Panc1 (cell line): Measurements from ENCODE around the gene SUGCT. TPM values are rescaled to one million over a fixed set of nuclear protein-coding genes. Genes with fewer than 3 reads are reported as not detected.

ENCODE experiments used
- ATAC-seq: fragments of 200-7000 bp; cut with Tn5 transposase; 2 replicates; pipeline ENCODE4 v1.9.1; 2020; ENCODE audit warnings: mild to moderate bottlenecking, moderate library complexity
- BruUV-seq: library from RNA; stranded (reverse); fragments of 400-500 nt; replicated peaks from 2 replicates; lab custom pipeline; 2021; lab: Mats Ljungman, UMichigan
- CTCF ChIA-PET: fragments of 300-600 bp; sonication (Branson Sonifier 250); formaldehyde crosslinking; loops from one replicate; lab custom pipeline; 2022; ENCODE audit warnings: antibody characterized with exemption; lab: Charles Lee
- POLR2A ChIA-PET: fragments of 300-600 bp; sonication (Branson Sonifier 250); formaldehyde crosslinking; loops from one replicate; lab custom pipeline; 2022; ENCODE audit warnings: antibody characterized with exemption; lab: Charles Lee
- DNase-seq: peaks from one replicate; pipeline ENCODE4 v3.0.0-alpha.2; 2010; ENCODE audit warnings: low read depth, low spot score
- H3K27ac ChIP-seq: 2 replicates; pipeline ENCODE4 v1.5.1; 2011; ENCODE audit warnings: mild to moderate bottlenecking, low read length, inconsistent platforms
- H3K27me3 ChIP-seq: fragments of 200-500 bp; sonication (Bioruptor generic); 2 replicates; pipeline ENCODE4 v1.6.0; 2014; ENCODE audit warnings: low read length, inconsistent platforms; ENCODE audit not compliant: control insufficient read depth, insufficient read depth
- H3K36me3 ChIP-seq: fragments of 200-500 bp; sonication (Bioruptor generic); 2 replicates; pipeline ENCODE4 v1.5.1; 2014; ENCODE audit warnings: inconsistent platforms, mild to moderate bottlenecking, low read length, moderate library complexity; ENCODE audit not compliant: control insufficient read depth, insufficient read depth
- H3K4me1 ChIP-seq: 2 replicates; pipeline ENCODE4 v1.5.1; 2011; ENCODE audit warnings: inconsistent platforms, mild to moderate bottlenecking, low read length, moderate library complexity; ENCODE audit not compliant: control insufficient read depth, insufficient read depth
- H3K4me3 ChIP-seq, 2 experiments: 2 replicates each; pipeline ENCODE4 v1.5.1; 2011 to 2012; ENCODE audit warnings: low read depth in 2 of 2, low read length in 2 of 2, mild to moderate bottlenecking in 2 of 2, inconsistent platforms in 1 of 2, moderate library complexity in 1 of 2
- H3K9me3 ChIP-seq: fragments of 200-500 bp; sonication (Bioruptor generic); 2 replicates; pipeline ENCODE4 v1.5.1; 2014; ENCODE audit warnings: low read depth, mild to moderate bottlenecking, inconsistent platforms, low read length, moderate library complexity; ENCODE audit not compliant: control insufficient read depth, insufficient read depth
- CTCF ChIP-seq: fragments of 450-650 bp; IDR thresholded peaks from 2 replicates; pipeline ENCODE4 v1.5.1; 2017; ENCODE audit warnings: mild to moderate bottlenecking
- POLR2AphosphoS5 ChIP-seq: IDR thresholded peaks from 2 replicates; pipeline ENCODE4 v1.6.1; 2012; ENCODE audit warnings: mild to moderate bottlenecking, low read depth, low read length, moderate library complexity
- REST ChIP-seq, 2 experiments: IDR thresholded peaks; 2 replicates each; pipeline ENCODE4 v1.6.1; 2011 to 2012; ENCODE audit warnings: low read depth in 2 of 2, control low read depth in 1 of 2, low read length in 1 of 2, mild to moderate bottlenecking in 1 of 2, moderate library complexity in 1 of 2; ENCODE audit not compliant: insufficient read depth in 1 of 2
- SIN3A ChIP-seq: IDR thresholded peaks from 2 replicates; pipeline ENCODE4 v1.6.1; 2012; ENCODE audit warnings: low read depth, mild to moderate bottlenecking, low read length, moderate library complexity, borderline replicate concordance; ENCODE audit not compliant: insufficient read depth
- TCF7L2 ChIP-seq: IDR thresholded peaks from 2 replicates; pipeline ENCODE4 v1.6.1; 2011; ENCODE audit warnings: mild to moderate bottlenecking, low read depth, low read length, inconsistent platforms
- in situ Hi-C: cut with HindIII; loops from 2 replicates; pipeline ENCODE4 v1.10.0; 2016; ENCODE audit warnings: low sequenced_read_pairs, low pct_unique_long_range_greater_than_20kb
- intact Hi-C: fragments of 100-400 bp; cut with micrococcal nuclease; formaldehyde crosslinking; loops from one replicate; pipeline ENCODE4 v1.10.0; 2022; ENCODE audit not compliant: unreplicated experiment
- total RNA-seq: library from RNA; stranded (reverse); gene quantifications from one replicate; pipeline ENCODE4 v1.2.1, GENCODE V29; 2021; ENCODE audit not compliant: unreplicated experiment

Gene SUGCT
- total RNA-seq, 1 experiment from 2014 or later: 3.1 TPM

GRCh38 chr7:40541336-40541735 lies 406.5 kb downstream of the SUGCT start:
- ChIA-PET POLR2A (no interaction called here), CTCF (no interaction called here)
- Histone ChIP-seq H3K36me3 (no peaks in the 10 kb centered on the region), H3K9me3 (no peaks in the 10 kb centered on the region), H3K4me3 (no peak overlapping the region), H3K27me3 (no peaks in the 10 kb centered on the region), H3K4me1 (no peaks in the 10 kb centered on the region), H3K27ac (no peak overlapping the region)
- DNase-seq (no peak), ATAC-seq (no peak)
- intact Hi-C loops: no loop called here
- no TSS peak for BruUV-seq
- in situ Hi-C loops: no loop called here
- TF ChIP-seq POLR2AphosphoS5 (no peak), REST (IDR thresholded peaks at IDR 0.05; ENCODE audit: insufficient read depth in 1 of 2, low read depth in 2 of 2, low read length in 1 of 2) (no peak), TCF7L2 (no peak), SIN3A (no peak)

DNA sequence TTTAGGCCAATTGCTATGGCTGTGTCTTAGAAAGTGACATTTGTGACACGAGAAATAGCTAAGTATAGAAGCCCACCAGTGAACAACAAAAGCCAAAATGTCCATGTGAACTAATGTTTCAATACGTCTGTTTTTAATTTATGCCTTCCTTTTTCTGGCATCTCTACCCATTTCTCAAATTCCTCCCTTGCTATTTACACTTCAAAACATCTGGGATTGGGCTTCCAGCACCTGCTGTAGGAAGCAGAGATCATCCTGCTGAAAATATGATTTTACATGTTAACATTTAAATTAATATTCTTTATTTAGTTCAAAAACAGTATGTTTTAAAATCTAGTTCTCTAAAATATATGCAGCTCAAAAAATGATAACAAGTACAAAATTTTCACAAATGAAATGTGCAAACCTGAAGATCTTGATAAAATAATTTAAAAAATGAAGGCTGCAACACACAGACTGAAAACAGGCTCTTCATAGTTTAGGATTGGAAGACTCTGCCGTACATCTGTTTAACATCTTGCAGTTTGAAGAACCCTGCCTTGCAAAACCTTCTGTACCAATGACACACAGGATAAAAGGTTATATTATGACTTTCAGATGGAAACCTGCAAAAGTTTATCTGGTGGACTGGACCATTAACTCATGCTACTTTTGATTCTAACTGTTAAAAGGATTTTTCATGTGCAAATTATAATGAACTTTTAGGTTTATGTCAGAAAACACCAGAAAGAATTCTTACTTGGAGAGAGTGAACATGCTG lies 408.4 kb downstream of the SUGCT start:
- BruUV-seq: no TSS peak
- Histone ChIP-seq H3K27ac (no peak overlapping the region), H3K4me3 (no peak overlapping the region), H3K9me3 (no peaks in the 10 kb centered on the region), H3K4me1 (no peaks in the 10 kb centered on the region), H3K36me3 (no peaks in the 10 kb centered on the region), H3K27me3 (no peaks in the 10 kb centered on the region)
- POLR2A ChIA-PET: no interaction called here
- CTCF ChIA-PET: no interaction called here
- in situ Hi-C loops (no loop called here), intact Hi-C loops (no loop called here)
- ATAC-seq (no peak), DNase-seq (no peak)
- no peak for TF ChIP-seq REST (IDR thresholded peaks at IDR 0.05; ENCODE audit: insufficient read depth in 1 of 2, low read depth in 2 of 2, low read length in 1 of 2)
- no peak for TF ChIP-seq TCF7L2
- no peak for TF ChIP-seq SIN3A
- TF ChIP-seq POLR2AphosphoS5: no peak
- no peak for TF ChIP-seq CTCF
